HG03060 (cell line): ENCODE measurements around the gene MSLN.
"Not testable (repeated sequence)": the region's sequence is repeated elsewhere in the genome, so short reads cannot be mapped to it uniquely, and the experiment has no call there.

Source experiments
- ATAC-seq: cut with Tn5 transposase; IDR thresholded peaks from one replicate; pipeline ENCODE4 v1.9.1; 2021; ENCODE audit warnings: low read depth, moderate number of reproducible peaks; ENCODE audit not compliant: unreplicated experiment

Gene MSLN

DNA sequence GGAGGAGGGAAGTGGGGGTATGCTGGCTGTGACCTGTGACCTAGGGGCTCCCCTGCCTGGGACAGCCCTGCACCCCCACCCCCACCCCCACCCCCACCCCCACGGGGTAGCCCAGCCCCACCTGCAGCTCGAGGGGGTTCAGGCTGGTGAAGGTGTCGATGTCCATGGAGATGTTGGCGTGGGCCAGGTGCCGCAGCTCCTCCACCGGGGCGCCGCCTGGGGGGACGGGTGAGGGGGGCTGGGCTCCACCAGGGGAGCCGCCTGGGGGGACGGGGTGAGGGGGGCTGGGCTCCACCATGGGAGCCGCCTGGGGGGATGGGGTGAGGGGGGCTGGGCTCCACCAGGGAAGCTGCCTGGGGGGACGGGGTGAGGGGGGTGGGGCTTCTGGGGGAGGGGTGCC lies 9.9 kb downstream of the MSLN start:
- no peak for ATAC-seq

DNA sequence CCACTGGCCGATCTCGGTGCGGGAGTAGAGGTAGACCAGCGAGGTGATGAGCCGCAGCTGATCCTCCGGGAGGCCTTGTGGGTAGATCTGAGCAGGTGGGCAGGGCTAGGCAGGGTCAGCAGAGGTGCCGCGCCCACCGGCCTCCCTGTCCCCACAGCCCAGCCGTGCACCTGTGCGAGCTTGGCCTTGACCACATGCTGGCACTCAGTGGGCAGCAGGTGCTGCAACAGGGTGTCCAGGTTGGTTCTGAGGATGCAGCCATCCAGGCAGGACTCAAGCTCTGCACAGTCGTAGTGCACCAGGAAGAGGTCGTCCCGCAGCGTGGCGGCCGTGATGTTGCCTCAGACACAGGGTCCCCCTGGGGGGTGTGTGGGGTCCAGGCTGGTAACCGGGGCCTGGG lies 12.4 kb downstream of the MSLN start:
- no peak for ATAC-seq

DNA sequence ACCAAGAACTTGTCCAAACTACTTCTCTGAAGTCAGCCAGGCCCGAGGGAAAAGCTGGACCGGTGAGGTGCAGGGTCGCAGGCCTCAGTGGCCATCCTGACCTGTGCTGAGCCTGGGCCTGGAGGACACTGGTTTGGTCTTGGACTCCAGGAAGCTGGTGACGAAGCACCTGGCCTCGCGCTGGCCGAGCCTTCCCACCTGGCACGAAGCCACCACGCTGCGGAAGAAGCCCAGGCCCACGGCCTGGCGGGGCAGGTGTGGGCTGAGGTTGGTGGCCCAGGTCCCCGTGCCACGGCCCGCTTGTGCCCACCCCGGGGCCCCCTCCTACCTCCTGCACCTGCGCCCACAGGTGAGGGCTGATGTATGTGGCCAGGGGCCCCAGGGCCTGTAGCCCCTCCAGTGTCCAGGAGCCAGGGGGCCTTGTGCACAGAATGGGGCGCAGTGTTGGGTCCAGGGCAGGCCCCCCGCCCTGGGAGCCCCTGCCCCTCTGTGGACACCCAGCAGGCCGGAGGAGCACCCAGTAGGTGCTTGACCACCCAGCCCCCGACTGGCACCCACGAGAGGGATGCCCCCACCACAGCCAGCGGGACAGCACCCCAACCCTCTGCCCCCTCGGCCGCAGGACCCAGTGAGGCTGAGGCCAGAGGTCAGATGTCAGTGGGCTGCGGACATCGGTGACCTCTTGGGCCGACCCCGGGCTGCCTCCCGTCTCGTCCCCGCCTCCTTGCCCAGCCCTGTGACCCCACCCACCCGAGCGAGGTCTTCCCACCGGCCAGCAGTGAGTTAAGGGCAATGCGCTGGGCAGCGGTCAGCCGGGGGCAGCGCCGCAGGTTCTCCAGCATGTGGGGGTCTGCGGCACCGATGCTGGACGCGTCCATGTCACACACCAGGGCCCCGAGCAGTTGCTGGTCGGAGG lies 13.8 kb downstream of the MSLN start:
- ATAC-seq = no peak

DNA sequence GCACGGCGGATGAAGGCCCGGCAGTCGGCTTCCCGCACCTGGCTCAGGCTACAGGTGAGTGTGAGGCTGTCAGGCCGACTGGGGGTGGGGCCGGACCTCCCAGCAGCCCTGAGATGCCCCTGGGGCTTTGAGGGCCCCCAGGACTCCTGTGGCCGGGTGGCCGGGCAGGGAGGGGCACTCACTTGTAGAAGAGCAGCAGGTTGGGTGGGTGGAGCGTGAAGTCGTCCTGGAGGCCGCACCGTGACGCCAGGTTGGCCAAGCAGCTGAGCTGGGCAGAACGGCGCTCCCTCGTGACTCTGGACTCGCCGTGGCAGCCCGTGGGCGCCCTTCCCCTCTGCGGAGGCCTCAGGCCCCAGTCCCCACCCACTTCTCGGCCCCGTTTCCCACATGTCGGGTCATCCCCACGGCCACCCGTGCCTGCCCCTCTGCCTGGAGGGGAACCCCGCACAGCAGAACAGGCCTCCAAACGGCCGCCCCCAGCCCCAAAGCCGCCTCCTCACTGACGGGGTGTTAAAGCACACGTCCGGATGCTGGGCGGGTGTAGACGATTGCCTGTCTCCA lies 14.8 kb downstream of the MSLN start:
- ATAC-seq = no peak

DNA sequence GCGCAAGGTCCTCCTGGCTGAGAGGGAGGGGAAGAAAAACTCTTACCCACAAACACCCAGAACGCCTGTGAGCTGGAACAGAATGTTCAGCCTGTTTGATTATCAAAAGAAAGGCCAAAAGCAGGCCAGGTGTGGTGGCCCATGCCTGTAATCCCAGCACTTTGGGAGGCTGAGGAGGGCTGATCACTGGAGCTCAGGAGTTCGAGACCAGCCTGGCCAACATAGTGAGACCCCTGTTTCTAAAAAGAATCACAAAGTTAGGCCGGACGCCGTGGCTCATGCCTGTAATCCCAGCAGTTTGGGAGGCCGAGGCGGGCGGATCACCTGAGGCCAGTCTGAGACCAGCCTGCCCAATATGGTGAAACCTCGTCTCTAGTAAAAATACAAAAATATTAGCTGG lies 15.8 kb downstream of the MSLN start:
- not testable (repeated sequence) for ATAC-seq

DNA sequence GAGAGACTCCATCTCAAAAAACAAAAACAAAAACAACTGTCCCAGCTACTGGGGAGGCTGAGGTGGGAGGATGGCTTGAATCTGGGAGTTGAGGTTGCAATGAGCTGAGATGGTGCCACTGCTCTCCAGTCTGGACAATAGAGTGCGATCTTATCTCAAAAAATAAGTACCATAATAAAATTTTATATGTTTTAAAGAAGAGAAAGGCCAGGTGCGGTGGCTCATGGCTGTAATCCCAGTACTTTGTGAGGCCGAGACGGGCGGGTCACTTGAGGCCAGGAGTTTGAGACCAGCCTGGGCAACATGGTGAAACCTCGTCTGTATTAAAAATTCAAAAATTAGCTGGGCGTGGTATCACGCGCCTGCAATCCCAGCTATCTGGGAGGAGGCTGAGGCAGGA lies 16.3 kb downstream of the MSLN start:
- ATAC-seq = no peak

DNA sequence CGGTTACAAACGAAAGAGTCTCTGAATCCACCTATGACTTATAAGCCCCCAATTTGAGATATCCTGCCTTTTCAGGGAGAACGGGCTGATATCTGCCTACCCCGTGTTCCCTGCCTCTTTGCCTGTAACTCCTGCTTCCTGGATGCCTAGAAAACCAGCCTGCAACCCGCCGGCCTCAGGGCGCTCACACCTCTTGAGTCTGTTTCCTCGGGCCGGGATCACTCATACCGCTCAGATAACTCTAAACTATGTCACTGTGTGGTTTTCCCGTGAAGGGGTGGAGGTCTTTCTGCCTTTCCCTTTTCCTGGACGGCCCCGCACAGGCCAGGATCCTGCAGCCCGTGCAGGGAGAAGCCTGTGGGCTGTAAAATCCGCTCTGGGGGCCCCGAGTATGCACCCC lies 17.3 kb downstream of the MSLN start:
- no peak for ATAC-seq

DNA sequence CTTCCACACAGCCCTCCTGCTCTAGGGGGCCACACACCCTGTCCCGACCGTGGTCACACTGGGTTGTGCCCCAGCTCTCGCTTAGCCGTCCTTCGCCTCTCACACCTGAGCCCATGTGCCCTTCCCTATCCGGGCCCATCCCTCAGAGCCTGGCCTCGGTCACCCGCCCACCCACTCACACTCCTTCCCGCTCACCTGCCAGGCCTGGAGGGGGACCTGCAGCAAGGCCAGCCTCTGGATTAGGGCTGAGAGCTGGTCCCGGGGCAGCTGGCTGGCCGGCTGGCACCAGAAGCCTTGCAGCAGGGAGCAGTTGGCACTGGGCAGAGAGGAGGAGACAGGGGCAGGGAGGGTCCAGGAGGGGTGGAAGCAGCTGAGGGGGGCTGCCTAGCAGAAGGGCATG lies 17.9 kb downstream of the MSLN start:
- no peak for ATAC-seq

DNA sequence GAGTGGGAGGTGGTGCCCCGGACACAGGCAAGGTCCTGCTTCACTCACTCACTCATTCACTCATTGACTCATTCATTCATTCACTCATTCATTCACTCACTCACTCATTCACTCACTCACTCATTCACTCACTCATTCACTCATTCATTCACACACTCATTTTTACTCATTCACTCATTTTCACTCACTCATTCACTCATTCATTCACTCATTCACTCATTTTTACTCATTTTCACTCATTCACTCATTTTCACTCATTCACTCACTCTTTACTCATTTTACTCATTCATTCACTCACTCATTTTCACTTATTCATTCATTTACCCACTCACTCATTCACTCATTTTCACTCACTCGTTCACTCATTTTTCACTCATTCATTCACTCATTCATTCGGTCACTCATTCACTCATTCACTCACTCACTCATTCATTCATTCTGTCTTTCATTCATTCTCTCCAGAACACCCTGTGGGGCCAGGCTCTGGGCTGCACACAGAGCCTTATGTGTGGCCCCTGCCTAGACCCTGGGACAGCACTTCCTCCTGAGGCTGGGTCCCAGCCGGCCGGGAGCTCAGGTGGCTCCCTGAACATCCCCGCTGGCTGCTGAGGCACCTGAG lies 18.5 kb downstream of the MSLN start:
- no peak for ATAC-seq

DNA sequence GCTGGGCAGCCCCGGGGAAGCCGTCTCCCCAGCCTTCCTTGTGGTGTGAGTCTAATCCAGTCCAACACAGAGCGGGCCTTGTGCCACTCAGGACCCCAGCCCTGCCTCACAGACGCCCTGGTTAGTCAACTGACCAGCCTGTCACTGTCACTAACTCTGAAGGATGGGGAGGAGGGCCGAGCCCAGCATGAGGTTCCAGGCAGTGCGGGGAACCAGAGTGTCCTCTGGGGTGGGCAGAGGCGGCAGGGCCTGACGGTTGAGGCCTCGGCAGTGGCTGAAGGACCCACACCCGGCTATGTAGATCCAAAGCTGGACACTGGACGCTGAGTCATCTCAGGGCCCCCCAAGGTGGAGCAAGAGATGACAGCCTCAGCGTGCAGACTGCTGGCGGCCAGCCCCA lies 19.0 kb downstream of the MSLN start:
- no peak for ATAC-seq

DNA sequence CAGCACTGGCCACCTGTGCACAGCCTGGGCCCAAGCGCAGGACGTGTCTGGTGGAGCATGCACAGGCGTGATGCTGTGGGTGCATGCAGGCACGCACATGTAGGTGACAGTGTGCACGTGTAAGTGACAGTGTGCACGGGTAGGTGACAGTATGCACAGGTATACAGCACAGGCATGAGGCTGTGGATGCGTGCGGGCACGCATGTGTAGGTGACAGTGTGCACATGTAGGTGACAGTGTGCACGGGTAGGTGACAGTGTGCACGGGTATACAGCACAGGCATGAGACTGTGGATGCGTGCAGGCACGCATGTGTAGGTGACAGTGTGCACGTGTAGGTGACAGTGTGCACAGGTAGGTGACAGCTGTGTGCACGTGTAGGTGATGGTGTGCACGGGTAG lies 19.8 kb downstream of the MSLN start:
- no peak for ATAC-seq

DNA sequence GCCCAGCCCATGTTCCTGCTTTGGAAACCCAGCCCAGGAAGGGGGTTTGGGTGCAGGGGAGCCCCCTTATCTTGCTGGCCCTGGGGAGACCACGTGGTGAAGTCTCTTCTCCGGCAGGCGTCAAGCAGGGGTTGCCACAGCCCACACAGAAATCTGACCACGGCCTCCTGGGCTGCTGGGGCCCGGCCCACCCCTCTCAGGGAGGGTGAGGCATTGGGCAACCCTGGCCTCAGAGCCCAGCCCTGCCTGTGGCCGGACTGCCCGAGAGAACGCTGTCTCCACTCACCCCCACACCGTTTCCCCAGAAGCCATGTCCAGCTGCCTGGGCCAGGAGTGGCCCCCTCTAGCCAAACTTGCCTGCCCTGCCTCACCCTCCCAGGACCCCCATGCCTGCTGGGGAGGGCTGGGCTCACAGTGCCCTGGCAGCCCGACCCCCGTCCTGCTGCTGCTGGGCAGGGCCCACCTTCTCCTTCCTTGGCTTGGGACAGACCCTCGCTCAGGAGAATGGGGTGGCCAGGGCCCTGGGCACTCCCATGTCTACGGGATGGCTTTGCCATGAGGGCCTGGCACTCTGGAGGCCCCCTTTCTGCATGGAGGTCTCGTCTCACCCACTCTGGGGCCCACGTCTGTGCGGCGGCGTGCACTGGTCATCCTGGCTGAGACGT lies 20.9 kb downstream of the MSLN start:
- no peak for ATAC-seq

DNA sequence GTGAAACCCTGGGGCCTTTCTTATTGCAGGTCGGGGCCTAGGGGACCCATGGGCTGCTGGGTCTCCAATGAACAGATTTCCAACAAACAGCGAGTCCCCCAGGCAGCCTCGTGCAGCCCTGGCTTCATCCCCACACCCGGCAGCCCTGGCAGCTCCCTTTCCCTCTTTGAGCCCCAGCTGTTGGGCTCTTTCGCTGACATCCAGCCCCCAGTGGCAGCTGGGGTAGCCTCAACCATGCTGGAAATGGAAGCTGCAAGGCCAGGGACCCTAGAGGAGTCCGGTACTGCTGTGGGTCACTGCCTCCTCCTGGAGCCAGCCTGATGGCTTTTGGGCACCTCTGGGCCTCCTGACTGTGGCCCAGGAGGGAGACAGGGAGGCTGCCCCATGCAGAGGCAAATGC lies 21.7 kb downstream of the MSLN start:
- ATAC-seq = no peak

DNA sequence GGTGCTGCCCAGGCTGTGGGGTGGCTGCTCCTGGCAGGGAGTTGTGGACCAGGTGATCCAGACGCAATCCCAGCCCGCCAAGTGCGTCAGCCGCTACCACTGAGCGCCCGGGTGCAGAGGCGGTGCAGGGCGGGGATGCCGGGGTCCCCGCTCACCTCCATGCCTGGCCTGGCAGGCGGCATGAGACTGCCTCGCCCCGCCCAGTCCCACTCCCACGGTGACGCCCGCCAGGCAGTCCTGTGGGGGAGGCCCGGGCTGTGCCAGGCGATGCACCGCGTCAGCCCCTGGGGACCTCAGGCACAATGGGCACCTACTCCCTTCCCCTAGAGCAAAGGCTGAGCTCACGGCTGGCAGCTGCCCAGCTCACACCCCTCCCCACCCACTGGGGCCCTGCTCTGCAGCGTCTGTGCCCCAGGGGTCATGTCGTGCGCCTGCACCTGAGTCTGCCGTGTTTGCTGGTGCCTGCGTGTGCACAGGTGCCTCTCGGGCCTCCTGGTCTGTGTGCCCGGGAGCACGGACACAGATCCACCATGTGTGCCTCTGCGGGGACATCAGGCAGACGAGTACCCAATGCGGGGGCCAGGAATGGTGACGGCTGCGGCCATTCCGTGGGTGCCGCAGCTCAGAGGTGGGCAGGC lies 22.4 kb downstream of the MSLN start:
- no peak for ATAC-seq

DNA sequence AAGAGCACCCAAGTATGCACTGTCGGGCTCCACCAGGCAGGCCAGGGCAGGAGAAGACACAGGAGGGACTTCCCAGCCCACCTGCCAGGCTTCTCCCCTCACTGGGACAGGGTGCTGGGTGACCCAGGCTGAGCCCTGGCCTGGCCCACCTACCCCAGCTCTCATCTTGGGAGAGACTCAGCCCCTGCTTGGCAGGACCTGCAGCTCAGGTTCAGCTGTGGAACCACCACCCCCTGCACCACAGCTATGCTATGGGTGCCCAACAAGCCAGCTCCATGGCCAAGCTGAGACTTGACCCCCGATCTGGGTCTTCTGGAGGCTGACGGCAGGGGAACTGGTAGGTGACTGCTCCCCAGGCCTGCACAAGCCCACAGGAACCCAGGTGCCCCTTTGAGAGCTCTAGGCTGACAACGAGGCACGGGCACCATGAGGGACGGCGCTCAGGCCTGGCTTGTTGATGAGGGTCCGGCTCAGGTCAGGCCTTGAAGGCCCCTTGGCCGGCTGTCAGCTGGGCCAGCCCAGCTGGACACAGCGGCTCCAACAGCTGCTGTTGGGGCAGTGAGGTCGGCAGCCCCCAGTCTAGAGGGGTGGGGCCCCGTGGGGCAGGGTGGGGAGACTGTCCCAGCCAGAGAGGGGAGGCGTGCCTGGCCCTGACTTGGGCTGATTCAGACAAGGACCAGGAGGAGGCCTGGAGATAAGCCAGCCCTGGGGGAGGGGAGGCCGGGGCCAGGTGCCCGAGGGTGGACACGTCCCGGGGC lies 23.0 kb downstream of the MSLN start:
- no peak for ATAC-seq

DNA sequence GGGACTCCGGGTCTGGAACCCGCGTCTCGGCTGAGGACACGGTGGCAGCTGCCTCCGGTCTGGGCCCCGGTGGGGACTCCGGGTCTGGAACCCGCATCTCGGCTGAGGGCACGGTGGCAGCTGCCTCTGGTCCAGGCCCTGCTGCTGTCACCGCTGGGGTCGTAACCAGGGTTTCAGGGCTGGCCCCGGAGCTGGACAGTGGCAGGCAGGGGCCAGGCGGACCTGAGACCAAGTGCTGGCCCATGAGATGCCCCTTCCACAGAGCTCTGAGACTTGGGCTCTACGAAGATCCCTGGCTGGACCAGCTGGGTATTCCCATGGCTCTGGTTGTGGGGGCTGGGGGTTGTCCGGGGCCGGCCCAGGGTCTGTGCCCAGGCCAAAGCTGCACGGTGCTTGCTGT lies 23.9 kb downstream of the MSLN start:
- no peak for ATAC-seq

DNA sequence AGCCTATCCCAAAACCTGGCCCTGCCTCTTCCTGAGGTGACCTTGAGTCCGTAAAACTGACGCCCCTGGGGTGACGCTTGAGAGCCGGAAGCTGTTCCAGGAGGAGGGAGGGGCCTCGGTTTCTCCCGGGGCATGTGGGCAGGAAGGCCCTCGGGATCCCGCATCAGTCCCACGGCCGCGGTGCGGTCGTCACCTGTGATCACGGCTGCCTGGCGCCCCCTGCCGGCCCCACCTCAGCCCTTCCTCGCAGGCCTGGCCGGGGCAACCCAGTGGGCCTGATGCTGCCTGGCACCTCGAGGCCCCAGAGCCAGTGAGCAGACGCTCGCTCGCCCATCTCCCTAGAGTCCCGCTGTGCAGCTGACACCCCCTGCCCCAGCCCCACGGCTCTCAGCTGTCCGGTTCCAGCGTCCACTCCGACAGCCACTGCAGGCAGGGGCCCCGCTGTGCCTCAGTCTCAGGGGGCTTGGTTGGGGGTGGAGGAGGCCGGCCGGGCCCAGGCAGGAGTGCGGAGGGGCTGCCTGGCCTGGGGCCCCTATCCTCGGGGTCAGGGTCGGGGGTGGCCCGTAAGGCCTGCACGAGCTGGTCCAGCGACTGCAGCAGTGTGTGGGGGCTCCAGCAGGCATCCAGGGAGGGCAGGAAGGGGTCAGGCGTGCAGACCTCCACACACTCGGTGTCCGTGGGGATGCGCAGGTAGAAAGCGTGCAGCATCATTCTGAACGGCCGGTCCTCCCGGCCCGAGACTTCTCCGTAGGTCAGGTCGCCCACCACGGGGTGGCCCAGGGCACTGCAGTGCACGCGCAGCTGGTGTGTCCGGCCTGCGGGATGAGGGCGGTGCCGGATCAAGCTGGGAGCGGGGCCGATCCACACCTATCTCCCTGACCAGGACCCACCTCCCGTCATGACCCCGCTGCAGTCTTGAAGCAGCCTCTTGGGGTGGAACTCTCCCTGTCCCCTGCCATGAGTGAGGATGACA lies 25.3 kb downstream of the MSLN start:
- ATAC-seq = no peak

DNA sequence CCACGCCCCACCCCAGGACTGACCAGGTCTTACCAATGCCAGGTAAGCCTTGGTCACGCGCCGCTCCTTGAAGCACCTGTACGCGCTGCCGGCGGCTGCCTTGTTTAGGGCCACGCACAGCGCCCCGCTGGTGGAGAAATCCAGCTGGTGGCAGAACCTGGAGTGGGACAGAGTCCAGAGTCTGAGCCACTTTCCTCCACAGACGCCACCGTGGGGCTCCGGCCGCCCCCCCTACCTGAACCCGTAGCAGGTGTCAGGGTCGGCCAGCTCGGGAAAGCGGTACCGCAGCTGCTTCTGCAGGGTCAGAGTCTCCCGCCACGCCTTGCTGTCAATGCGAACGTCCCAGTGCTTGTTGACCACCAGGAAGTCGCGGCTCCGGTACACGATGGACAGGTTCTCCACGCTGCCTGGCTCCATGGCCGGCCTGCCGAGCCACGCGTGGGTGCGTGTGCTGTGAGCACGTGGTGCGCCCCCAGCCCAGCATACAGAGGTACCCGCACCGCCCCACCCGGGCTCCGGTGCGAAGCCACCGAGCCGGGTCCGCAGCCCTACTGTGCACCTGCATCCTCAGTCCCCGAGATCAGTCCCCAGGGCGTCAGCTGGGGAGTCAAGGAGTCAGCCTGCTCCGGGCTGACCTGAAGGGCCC lies 26.9 kb downstream of the MSLN start:
- ATAC-seq = no peak
